Measurements from ENCODE around the gene RALGAPB.
"Not testable (repeated sequence)": the region's sequence is repeated elsewhere in the genome, so short reads cannot be mapped to it uniquely, and the experiment has no call there.

RALGAPB gene

DNA sequence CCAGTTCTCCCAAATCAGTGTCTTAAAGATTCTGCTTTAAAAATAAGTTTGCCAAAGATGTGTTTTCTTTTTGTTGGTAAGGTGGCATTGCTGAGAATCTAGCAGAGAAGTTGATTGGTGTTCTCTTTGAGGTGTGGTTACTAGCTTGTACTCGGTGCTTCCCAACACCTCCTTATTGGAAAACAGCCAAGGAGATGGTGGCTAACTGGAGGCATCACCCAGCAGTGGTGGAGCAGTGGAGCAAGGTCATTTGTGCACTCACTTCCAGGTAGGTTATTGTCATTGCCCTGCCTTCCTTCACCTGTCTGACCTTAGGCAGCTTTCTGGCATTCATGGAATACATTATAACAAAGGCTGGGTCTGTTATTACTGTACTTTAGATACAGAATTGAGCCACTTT is 26.7 kb downstream of the RALGAPB start:
- no peak for DNase-seq

- DNase-seq, result no peak
Measured at GRCh38 chr20:38501858-38502436, 29.3 kb downstream of the RALGAPB start.

GRCh38 chr20:38504368-38505090 is 31.9 kb downstream of the RALGAPB start:
- DNase-seq, result no peak

GRCh38 chr20:38505091-38505455 is 32.4 kb downstream of the RALGAPB start:
- no peak for DNase-seq

- DNase-seq, result not testable (repeated sequence)
Measured at GRCh38 chr20:38511726-38512125, 39.1 kb downstream of the RALGAPB start.

DNA sequence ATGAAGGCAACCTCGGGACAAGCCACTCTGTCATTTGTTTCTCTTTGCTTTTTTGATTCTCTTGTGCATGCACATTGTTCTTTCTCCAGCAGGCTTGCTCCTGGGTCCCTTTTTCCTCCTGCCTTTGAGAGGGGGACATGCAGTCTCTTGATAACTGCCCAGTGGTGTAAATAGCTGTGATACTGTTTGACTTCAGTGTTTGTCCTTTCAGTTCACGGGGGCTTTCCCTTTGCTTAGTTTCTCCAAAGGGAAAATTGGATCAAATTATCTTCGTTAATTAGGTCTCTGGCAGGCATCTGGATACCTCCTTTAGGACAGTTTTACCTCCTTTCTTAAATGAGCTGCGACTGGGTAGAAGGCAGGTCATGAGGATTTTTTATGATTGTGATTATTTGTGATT is 41.5 kb downstream of the RALGAPB start:
- no peak for DNase-seq

GRCh38 chr20:38514947-38515346 is 42.3 kb downstream of the RALGAPB start:
- no peak for DNase-seq

DNA sequence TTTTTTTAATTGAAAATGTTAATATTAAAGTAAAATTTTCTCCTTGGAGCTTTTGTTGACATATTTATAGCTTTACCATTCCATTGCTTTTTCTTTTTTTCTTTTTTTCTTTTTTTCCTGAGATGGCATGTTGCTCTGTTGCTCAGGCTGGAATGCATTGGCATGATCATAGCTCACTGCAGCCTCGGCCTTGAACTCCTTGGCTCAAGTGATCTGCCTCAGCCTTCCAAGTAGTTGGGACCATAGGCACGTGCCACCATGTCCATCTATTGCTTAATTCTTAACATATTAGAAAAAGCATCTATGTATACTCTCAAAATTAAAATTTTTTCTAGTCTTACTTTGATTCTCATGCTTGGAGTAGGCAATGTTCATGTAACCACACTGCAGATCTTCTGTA is 43.0 kb downstream of the RALGAPB start:
- no peak for DNase-seq

DNA sequence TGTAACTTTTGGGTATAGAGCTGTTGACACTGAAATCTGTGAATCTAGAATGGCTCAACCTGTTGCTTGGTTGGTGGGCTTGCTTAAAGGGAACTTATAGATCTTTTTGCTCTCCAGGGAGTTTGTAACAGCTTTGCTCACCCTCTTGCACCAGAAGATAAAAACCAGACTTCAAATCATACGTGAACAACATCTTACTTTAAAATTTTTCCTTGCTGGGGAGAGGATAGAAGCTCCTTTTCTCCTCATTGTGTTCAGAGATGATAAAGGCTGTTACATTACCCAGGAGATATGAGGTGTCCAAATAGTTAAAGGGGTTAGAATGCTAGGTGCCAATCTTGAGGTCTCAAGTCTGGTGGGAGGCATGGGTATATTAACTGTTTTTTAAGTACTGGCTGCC is 46.8 kb downstream of the RALGAPB start:
- no peak for DNase-seq

GRCh38 chr20:38520261-38520660 is 47.6 kb downstream of the RALGAPB start:
- DNase-seq, result no peak

DNA sequence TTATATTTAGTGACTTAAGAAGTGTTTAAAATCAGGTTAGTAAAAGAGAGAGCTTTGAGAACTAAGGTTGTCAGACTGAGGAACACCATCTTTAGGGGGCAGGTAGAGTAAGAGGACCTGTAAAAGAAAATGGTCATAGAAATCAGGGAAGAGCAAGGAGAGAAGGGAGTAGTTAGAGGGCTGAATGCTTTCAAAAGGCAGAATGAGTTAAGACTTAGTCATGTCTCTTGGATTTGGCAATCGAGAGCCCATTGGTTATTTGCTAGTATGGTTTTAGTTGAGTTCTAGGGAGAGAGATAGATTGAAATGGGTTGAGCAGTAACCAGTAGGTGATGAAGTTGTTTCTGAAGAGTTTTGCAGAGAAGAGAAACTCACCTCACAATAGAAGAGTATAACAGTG is 51.1 kb downstream of the RALGAPB start:
- DNase-seq, result no peak

DNA sequence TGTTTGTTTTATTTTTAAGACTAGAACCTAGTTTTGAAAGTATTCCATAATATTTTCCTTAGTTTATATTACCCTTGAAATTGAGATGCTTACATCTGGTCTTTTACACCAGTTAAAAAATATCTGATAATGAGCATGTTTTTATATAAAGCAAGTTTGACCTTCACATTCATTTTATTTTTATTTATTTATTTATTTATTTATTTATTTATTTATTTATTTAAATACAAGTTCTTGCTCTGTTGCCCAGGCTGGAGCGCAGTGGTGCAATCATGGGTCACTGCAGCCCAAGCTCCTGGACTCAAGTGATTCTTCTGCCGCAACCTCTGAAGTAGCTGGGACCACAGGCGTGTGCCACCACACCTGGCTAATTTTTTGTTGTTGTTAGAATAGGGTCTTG is 55.5 kb downstream of the RALGAPB start:
- DNase-seq, result no peak

GRCh38 chr20:38531021-38531420 is 58.4 kb downstream of the RALGAPB start:
- no peak for DNase-seq

GRCh38 chr20:38534756-38535155 is 62.1 kb downstream of the RALGAPB start:
- no peak for DNase-seq

GRCh38 chr20:38536310-38536709 is 63.7 kb downstream of the RALGAPB start:
- DNase-seq, result no peak

- DNase-seq, result no peak
Measured at GRCh38 chr20:38537176-38537575, 64.5 kb downstream of the RALGAPB start.

GRCh38 chr20:38538789-38539188 is 66.1 kb downstream of the RALGAPB start:
- no peak for DNase-seq

GRCh38 chr20:38543014-38543906 is 70.6 kb downstream of the RALGAPB start:
- DNase-seq, result no peak

DNA sequence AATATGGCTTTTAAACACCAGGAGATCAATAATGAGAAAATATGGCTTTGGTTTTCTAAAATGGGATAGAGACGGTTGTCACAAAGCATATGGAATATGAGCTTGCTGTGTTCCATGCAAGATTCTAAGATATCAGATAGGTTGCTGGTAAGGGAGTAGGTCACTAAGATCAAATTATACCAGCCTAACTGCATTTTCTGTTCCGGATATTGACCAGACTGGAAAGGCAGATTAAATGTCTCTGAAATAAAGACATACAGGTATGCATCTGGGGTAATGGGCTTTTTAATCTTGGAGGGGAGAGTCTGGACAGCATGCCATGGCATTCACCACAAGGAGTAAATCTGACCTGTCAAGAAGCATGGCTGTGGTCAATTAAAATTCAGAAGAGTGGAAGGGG is 73.1 kb downstream of the RALGAPB start:
- DNase-seq, result no peak

GRCh38 chr20:38547288-38548085 is 74.8 kb downstream of the RALGAPB start:
- no peak for DNase-seq

GRCh38 chr20:38548356-38549083 is 75.9 kb downstream of the RALGAPB start:
- DNase-seq, result no peak

DNA sequence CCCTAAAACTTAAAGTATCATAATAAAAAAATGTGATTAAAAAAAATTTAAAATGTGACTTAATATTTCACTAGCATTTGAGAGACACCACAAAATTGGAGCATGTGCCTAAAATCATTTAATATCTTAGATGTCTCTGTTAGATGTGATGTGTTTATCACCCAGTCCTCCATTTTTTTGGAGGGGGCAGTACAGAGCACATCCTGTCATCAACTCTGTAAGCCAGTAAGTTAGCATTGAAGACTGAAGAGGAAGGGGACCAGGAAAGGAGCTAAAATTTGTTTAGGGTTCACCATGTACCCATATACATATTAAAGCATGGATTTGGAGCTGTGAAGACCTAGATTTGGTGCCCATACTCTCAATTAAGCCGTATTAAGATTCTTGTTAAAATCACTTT is 77.6 kb downstream of the RALGAPB start:
- no peak for DNase-seq

Data from activated CD4-positive, alpha-beta T cell treated with anti-CD3 and anti-CD28 coated beads for 1 hour (primary cell).